ENCODE results near the gene NHS. TPM values are rescaled to one million over a fixed set of nuclear protein-coding genes. Genes with fewer than 3 reads are reported as not detected.

Gene NHS
- total RNA-seq, 4 donors from 2014 or later: 6.9 to 16.9 (median 9.9) TPM

GRCh38 chrX:17361620-17362019, 13.4 kb upstream of the NHS start:
- TF ChIP-seq POLR2A (IDR thresholded peaks at IDR 0.05) (no peak), CTCF (IDR thresholded peaks at IDR 0.05) (peak in 2 of 6 experiments; percentile 22 to 35)
- H3K4me3 ChIP-seq (replicated peaks in 1 of 3): no peak overlapping the region
- no peaks in the 10 kb centered on the region for H3K9me3 ChIP-seq
- H3K27ac ChIP-seq: no peak overlapping the region
- no peaks in the 10 kb centered on the region for H3K4me1 ChIP-seq
- 65 to 83% methylated on average over 10 to 13 of the region's 14 CpGs for WGBS, 2 donors
- no peaks in the 10 kb centered on the region for H3K27me3 ChIP-seq
- intact Hi-C loops (cut with DNase I): no loop called here
- no peaks in the 10 kb centered on the region for H3K36me3 ChIP-seq
- peak; percentile 12 to 29 for DNase-seq

- intact Hi-C loops (cut with DNase I): no loop called here
- no peaks in the 10 kb centered on the region for H3K4me1 ChIP-seq
- WGBS, 2 donors: 67 to 69% methylated on average over 3 of the region's 3 CpGs
- no peaks in the 10 kb centered on the region for H3K9me3 ChIP-seq
- H3K4me3 ChIP-seq (replicated peaks in 1 of 3): no peak overlapping the region
- no peaks in the 10 kb centered on the region for H3K36me3 ChIP-seq
- DNase-seq: no peak
- H3K27me3 ChIP-seq: no peaks in the 10 kb centered on the region
- H3K27ac ChIP-seq: no peak overlapping the region
- TF ChIP-seq CTCF (IDR thresholded peaks at IDR 0.05) (no peak), POLR2A (IDR thresholded peaks at IDR 0.05) (no peak)
These were observed 7.0 kb upstream of the NHS start for GRCh38 chrX:17368002-17368401.

- no peak for TF ChIP-seq POLR2A (IDR thresholded peaks at IDR 0.05)
- TF ChIP-seq CTCF (IDR thresholded peaks at IDR 0.05): no peak
- DNase-seq: no peak
- intact Hi-C loops (cut with DNase I): no loop called here
These were observed 5.7 kb upstream of the NHS start for GRCh38 chrX:17369309-17369708.

GRCh38 chrX:17370191-17370590, 4.8 kb upstream of the NHS start:
- Histone ChIP-seq H3K27me3 (no peaks in the 10 kb centered on the region), H3K27ac (no peak overlapping the region), H3K36me3 (no peaks in the 10 kb centered on the region), H3K4me1 (no peaks in the 10 kb centered on the region), H3K4me3 (replicated peaks in 1 of 3) (no peak overlapping the region), H3K9me3 (no peaks in the 10 kb centered on the region)
- TF ChIP-seq POLR2A (IDR thresholded peaks at IDR 0.05) (no peak), CTCF (IDR thresholded peaks at IDR 0.05) (no peak)
- no peak for DNase-seq
- 87 to 90% methylated on average over 9 of the region's 9 CpGs for WGBS, 2 donors
- intact Hi-C loops (cut with DNase I): no loop called here

More at GRCh38 chrX:17369309-17369708, 5.7 kb upstream of the NHS start:
- Histone ChIP-seq H3K4me3 (replicated peaks in 1 of 3) (no peak overlapping the region), H3K27me3 (no peaks in the 10 kb centered on the region), H3K36me3 (no peaks in the 10 kb centered on the region), H3K4me1 (no peaks in the 10 kb centered on the region), H3K27ac (no peak overlapping the region), H3K9me3 (no peaks in the 10 kb centered on the region)
- 70 to 71% methylated on average over 6 of the region's 6 CpGs for WGBS, 2 donors

- Histone ChIP-seq H3K27me3 (no peaks in the 10 kb centered on the region), H3K4me1 (no peaks in the 10 kb centered on the region), H3K36me3 (no peaks in the 10 kb centered on the region), H3K9me3 (no peaks in the 10 kb centered on the region), H3K27ac (no peak overlapping the region), H3K4me3 (replicated peaks in 1 of 3) (no peak overlapping the region)
- 89 to 96% methylated on average over 4 to 8 of the region's 8 CpGs for WGBS, 2 donors
- TF ChIP-seq CTCF (IDR thresholded peaks at IDR 0.05) (no peak), POLR2A (IDR thresholded peaks at IDR 0.05) (no peak)
- no peak for DNase-seq
- intact Hi-C loops (cut with DNase I): no loop called here
These were observed 2.9 kb upstream of the NHS start for GRCh38 chrX:17372052-17372451.

Measured in thyroid gland (tissue), 4 donors.